Gastrocnemius medialis (tissue), 4 donors: Measurements from ENCODE around the gene TIMM29.

Experiments
- CTCF ChIP-seq, 5 experiments: fragments of 450-650 bp in 3 of 5; fragments of 200-600 bp in 2 of 5; sonication (generic) in 2 of 5; IDR thresholded peaks in 4 of 5; conservative IDR thresholded peaks in 1 of 5; 1 replicate in 4 of 5; 2 replicates in 1 of 5; pipeline ENCODE4 v1.5.1; 2016 to 2019; ENCODE audit warnings: antibody characterized with exemption in 5 of 5, mild to moderate bottlenecking in 3 of 5, moderate library complexity in 3 of 5
- POLR2A ChIP-seq, 2 donors: fragments of 450-650 bp; IDR thresholded peaks; one replicate each; pipeline ENCODE4 v1.6.1; 2017; ENCODE audit warnings: antibody characterized with exemption in 2 of 2, mild to moderate bottlenecking in 2 of 2, moderate library complexity in 2 of 2

GRCh38 chr19:10923260-10924112, 5.1 kb upstream of the TIMM29 start:
- TF ChIP-seq CTCF (IDR thresholded peaks at IDR 0.05 in 4 of 5, conservative IDR thresholded peaks at IDR 0.05 in 1 of 5) (no peak), POLR2A (IDR thresholded peaks at IDR 0.05) (no peak)
